CD4-positive, alpha-beta T cell (primary cell): ENCODE data around the gene ZNF576. TPM values are rescaled to one million over a fixed set of nuclear protein-coding genes. Genes with fewer than 3 reads are reported as not detected.
A peak's percentile ranks its signal among the peaks of the same experiment; 100 is the strongest.

Source experiments
- ATAC-seq: fragments of 200-7000 bp; cut with Tn5 transposase; one replicate; pipeline ENCODE4 v1.10.0; 2022; ENCODE audit warnings: mild to moderate bottlenecking; ENCODE audit not compliant: poor library complexity
- CTCF ChIA-PET: fragments of 350-600 bp; sonication (Branson Sonifier 250); formaldehyde crosslinking; loops from one replicate; lab custom pipeline; 2021; ENCODE audit warnings: antibody characterized with exemption, inconsistent platforms; lab: Charles Lee
- POLR2A ChIA-PET: fragments of 350-600 bp; sonication (Branson Sonifier 250); formaldehyde crosslinking; loops from one replicate; lab custom pipeline; 2021; ENCODE audit warnings: antibody characterized with exemption, inconsistent platforms; lab: Charles Lee
- DNase-seq, 14 experiments: peaks; one replicate each; pipeline ENCODE4 v3.0.0-alpha.2; 2013 to 2020; ENCODE audit warnings: mixed read lengths in 2 of 14
- H3K27ac ChIP-seq, 2 donors: one replicate each; pipeline versions ENCODE4 v1.5.1 to v1.7.0; 2013; ENCODE audit warnings: low read length in 2 of 2, low read depth in 1 of 2, mild to moderate bottlenecking in 1 of 2
- H3K27me3 ChIP-seq, 2 experiments: 1 replicate in 1 of 2; 2 replicates in 1 of 2; pipeline versions ENCODE4 v1.6.1 to v1.7.0; 2013; ENCODE audit warnings: low read length in 2 of 2, control low read depth in 1 of 2, mild to moderate bottlenecking in 1 of 2, moderate library complexity in 1 of 2; ENCODE audit not compliant: insufficient read depth in 2 of 2, control insufficient read depth in 1 of 2
- H3K36me3 ChIP-seq: one replicate; pipeline ENCODE4 v1.6.1; 2013; ENCODE audit warnings: low read length, control low read depth; ENCODE audit not compliant: insufficient read depth
- H3K4me1 ChIP-seq: one replicate; pipeline ENCODE4 v1.6.1; 2013; ENCODE audit warnings: low read length, control low read depth; ENCODE audit not compliant: insufficient read depth
- H3K4me3 ChIP-seq: one replicate; pipeline ENCODE4 v1.5.1; 2013; ENCODE audit warnings: mild to moderate bottlenecking, low read length, moderate library complexity
- H3K9me3 ChIP-seq, 2 experiments: 1 replicate in 1 of 2; 2 replicates in 1 of 2; pipeline versions ENCODE4 v1.6.1 to v1.7.0; 2013; ENCODE audit warnings: low read length in 2 of 2, mild to moderate bottlenecking in 2 of 2, control low read depth in 1 of 2, moderate library complexity in 1 of 2; ENCODE audit not compliant: control insufficient read depth in 1 of 2, insufficient read depth in 1 of 2
- H3K27ac Mint-ChIP-seq: one replicate; pipeline ENCODE4 v1.8.0; 2020; ENCODE audit warnings: mixed read lengths
- H3K27me3 Mint-ChIP-seq: one replicate; pipeline ENCODE4 v1.8.0; 2021; ENCODE audit warnings: mixed read lengths
- H3K36me3 Mint-ChIP-seq: one replicate; pipeline ENCODE4 v1.8.0; 2021; ENCODE audit warnings: low read depth, mixed read lengths
- H3K4me1 Mint-ChIP-seq: one replicate; pipeline ENCODE4 v1.8.0; 2021; ENCODE audit warnings: low read depth, mixed read lengths
- H3K4me3 Mint-ChIP-seq: one replicate; pipeline ENCODE4 v1.8.0; 2020; ENCODE audit warnings: mild to moderate bottlenecking, mixed read lengths
- H3K9me3 Mint-ChIP-seq: one replicate; pipeline ENCODE4 v1.8.0; 2020; ENCODE audit warnings: mixed read lengths
- intact Hi-C, 2 experiments: fragments of 100-400 bp; cut with DNase I in 1 of 2; cut with micrococcal nuclease in 1 of 2; formaldehyde crosslinking; loops; one replicate each; pipeline versions ENCODE4 v1.15.1 to v1.9.0; 2023 to 2025; cut with DNase I, micrococcal nuclease
- total RNA-seq, 174 experiments: library from RNA in 2 of 174; stranded (reverse) in 2 of 174; gene quantifications; one replicate each; pipeline ENCODE4 v1.2.3 and lab custom pipeline; 2021 to 2026
- TF ChIP-seq, protein P1 (sequence below): fragments of 200-600 bp; IDR thresholded peaks from one replicate; pipeline ENCODE4 v1.8.0; 2022; ENCODE audit warnings: antibody characterized with exemption, mild to moderate bottlenecking

Gene ZNF576
- total RNA-seq, 2 experiments from 2014 or later, result 4.1 to 4.8 TPM

- CTCF ChIA-PET, result no interaction called here
- Mint-ChIP-seq H3K36me3 (no peaks in the 10 kb centered on the region), H3K27ac (no peak within 1 kb of the TSS), H3K4me3 (peak within 1 kb of the TSS; percentile 85), H3K4me1 (peaks cover 13% of the 10 kb centered on the region), H3K27me3 (peaks cover 33% of the 10 kb centered on the region), H3K9me3 (no peaks in the 10 kb centered on the region)
- H3K36me3 ChIP-seq, result no peaks in the 10 kb centered on the region
- H3K4me1 ChIP-seq, result peaks cover 18% of the 10 kb centered on the region
- peaks cover 6 to 26% of the 10 kb centered on the region in 2 experiments for H3K27me3 ChIP-seq
- POLR2A ChIA-PET, result interaction anchor here (0.5 to 1.4 kb wide), 3 partner anchors 28 to 175 kb away, joined by 3 to 4 read pairs (median 4); no protein-coding TSS in a partner anchor
- DNase-seq (peak; percentile 23 to 84 (median 46)), ATAC-seq (peak; percentile 86)
- H3K9me3 ChIP-seq, result peaks cover 0 to 4% of the 10 kb centered on the region in 2 experiments
- intact Hi-C loops, result loop anchor here in 1 of 2 experiments (2.0 kb wide), 1 partner anchor 29 kb away; no protein-coding TSS in a partner anchor
- TF ChIP-seq, protein P1, sequence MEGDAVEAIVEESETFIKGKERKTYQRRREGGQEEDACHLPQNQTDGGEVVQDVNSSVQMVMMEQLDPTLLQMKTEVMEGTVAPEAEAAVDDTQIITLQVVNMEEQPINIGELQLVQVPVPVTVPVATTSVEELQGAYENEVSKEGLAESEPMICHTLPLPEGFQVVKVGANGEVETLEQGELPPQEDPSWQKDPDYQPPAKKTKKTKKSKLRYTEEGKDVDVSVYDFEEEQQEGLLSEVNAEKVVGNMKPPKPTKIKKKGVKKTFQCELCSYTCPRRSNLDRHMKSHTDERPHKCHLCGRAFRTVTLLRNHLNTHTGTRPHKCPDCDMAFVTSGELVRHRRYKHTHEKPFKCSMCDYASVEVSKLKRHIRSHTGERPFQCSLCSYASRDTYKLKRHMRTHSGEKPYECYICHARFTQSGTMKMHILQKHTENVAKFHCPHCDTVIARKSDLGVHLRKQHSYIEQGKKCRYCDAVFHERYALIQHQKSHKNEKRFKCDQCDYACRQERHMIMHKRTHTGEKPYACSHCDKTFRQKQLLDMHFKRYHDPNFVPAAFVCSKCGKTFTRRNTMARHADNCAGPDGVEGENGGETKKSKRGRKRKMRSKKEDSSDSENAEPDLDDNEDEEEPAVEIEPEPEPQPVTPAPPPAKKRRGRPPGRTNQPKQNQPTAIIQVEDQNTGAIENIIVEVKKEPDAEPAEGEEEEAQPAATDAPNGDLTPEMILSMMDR, result no peak
- peak within 1 kb of the TSS; percentile 57 for H3K4me3 ChIP-seq
- no peak within 1 kb of the TSS for H3K27ac ChIP-seq
These were observed 43.4 kb downstream of the ZNF576 start, which contains the start of gene CADM4 for GRCh38 chr19:43639519-43640423. TSS of gene CADM4 (minus strand) at chr19:43639850. CDS start at chr19:43639790, 60 bp downstream.

GRCh38 chr19:43640424-43640757 is 44.0 kb downstream of the ZNF576 start:
- Mint-ChIP-seq H3K27me3 (peaks cover 33% of the 10 kb centered on the region), H3K4me1 (peaks cover 13% of the 10 kb centered on the region), H3K27ac (no peak overlapping the region), H3K9me3 (no peaks in the 10 kb centered on the region), H3K4me3 (peak overlapping the region; percentile 84), H3K36me3 (no peaks in the 10 kb centered on the region)
- Histone ChIP-seq H3K27ac (no peak overlapping the region), H3K4me1 (peaks cover 18% of the 10 kb centered on the region), H3K36me3 (no peaks in the 10 kb centered on the region), H3K27me3 (peaks cover 6 to 20% of the 10 kb centered on the region in 2 experiments), H3K4me3 (peak overlapping the region; percentile 57), H3K9me3 (peaks cover 0 to 4% of the 10 kb centered on the region in 2 experiments)
- ATAC-seq, result no peak
- TF ChIP-seq, protein P1, result no peak
- ChIA-PET POLR2A (interaction anchor here (0.5 to 1.4 kb wide), 3 partner anchors 28 to 175 kb away, joined by 3 to 4 read pairs (median 4); no protein-coding TSS in a partner anchor), CTCF (interaction anchor here (0.8 kb wide), 1 partner anchor 46 kb away, joined by 4 read pairs; no protein-coding TSS in a partner anchor)
- intact Hi-C loops, result no loop called here
- DNase-seq, result no peak

GRCh38 chr19:43641333-43641732 is 44.9 kb downstream of the ZNF576 start:
- ChIA-PET CTCF (interaction anchor here (0.8 to 1.4 kb wide), 2 partner anchors 10 to 46 kb away, joined by 3 to 4 read pairs; no protein-coding TSS in a partner anchor), POLR2A (no interaction called here)
- Mint-ChIP-seq H3K27ac (no peak overlapping the region), H3K9me3 (no peaks in the 10 kb centered on the region), H3K4me1 (peaks cover 13% of the 10 kb centered on the region), H3K27me3 (peaks cover 29% of the 10 kb centered on the region), H3K36me3 (no peaks in the 10 kb centered on the region), H3K4me3 (peak overlapping the region; percentile 80)
- H3K4me1 ChIP-seq, result peaks cover 18% of the 10 kb centered on the region
- peaks cover 0 to 4% of the 10 kb centered on the region in 2 experiments for H3K9me3 ChIP-seq
- TF ChIP-seq, protein P1, result no peak
- no peak overlapping the region for H3K4me3 ChIP-seq
- H3K27ac ChIP-seq, result no peak overlapping the region
- intact Hi-C loops, result no loop called here
- H3K36me3 ChIP-seq, result no peaks in the 10 kb centered on the region
- H3K27me3 ChIP-seq, result peaks cover 6 to 15% of the 10 kb centered on the region in 2 experiments
- ATAC-seq, result no peak
- DNase-seq, result no peak
